Hematopoietic multipotent progenitor cell treated with erythropoietin and hydrocortisone succinate and interleukin-3 and kit ligand, for 4 days (in vitro differentiated cells): ENCODE results near the gene CD74.

Source experiments
- DNase-seq: peaks from one replicate; pipeline ENCODE4 v3.0.0-alpha.2; 2015

CD74 gene

DNA sequence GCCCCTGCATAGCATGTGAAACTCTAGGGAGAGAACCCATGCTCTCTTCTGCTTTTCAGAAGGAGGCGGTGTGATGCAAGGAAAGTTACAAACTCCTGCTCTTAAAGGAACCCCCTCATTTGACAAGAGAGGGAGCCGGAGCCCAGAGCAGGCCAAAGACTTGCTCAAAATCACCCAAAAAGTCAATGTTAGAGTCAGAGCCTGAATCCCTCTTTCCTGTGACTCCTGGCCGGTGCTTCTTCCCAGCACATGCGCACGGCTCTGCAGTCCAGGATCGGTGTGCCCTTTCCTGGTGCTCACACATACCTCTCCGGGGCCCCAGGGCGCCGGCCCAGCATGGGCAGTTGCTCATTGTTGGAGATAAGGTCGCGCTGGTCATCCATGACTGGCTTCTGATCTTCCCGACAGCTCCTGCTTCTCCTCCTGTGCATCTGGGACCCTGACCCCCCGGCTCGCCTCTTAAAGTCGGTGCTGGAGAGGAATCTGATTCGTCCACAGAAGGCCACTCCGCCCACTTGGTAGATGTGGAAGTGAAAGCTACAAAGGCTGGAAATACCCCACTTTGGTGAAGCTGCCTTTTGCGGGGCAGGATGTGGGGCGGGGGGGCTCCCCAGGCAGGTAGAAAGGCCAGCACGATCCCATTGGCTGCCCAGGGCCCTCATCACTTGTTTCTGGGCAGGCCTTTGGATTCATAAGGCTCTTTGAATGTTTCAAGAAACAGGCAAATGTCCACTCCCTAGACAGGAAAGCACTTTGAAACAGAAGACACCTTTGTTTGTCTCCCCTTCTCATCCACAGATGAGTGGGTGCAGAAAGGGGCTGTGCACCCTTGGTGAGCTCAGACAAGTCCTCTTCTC lies at the start of gene CD74:
Gene CD74 (minus strand): TSS at position 592 of the 857 bp plus-strand sequence. CDS start 161 bp downstream, at position 431.
- DNase-seq = peak; percentile 95

DNA sequence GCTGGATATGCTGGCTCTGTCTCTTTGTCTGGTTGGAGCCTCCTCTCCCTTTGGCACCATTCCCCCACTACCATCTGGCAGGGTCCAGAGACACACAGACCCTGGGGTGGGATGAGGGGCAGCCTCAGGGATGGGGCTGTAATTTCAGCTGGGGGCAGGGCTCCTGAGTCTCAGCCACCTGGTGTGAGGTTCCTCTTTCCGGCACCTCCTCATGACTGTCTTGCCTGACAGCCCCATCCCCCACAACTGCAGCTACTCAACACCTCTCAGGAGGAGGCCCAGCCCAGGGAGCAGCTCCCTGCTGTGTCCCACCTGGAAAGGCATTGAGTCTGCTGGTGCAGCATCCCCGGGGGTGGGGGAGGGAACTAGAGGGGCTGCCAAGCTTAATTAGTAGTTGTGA lies 48.5 kb upstream of the CD74 start:
- DNase-seq = peak; percentile 62

DNA sequence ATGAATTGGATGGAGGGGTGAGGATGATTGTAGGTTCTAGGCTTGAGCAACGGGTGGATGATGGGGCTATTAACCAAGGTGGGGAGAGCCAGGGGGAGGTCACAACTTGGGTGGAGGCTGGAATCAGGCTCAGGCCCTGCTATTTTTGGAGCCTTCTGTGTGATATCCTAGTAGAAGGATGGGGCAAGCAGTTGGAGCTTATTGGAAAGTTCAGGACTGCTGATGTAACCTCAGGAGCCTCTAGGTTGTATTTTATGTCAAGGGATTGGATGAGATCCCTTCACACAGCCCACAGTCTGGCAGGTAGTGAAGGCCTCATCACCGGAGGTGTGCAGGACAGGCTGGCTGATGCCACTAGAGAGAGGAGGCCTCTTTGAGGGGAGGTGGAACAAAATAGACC lies 48.1 kb upstream of the CD74 start:
- DNase-seq = no peak

DNA sequence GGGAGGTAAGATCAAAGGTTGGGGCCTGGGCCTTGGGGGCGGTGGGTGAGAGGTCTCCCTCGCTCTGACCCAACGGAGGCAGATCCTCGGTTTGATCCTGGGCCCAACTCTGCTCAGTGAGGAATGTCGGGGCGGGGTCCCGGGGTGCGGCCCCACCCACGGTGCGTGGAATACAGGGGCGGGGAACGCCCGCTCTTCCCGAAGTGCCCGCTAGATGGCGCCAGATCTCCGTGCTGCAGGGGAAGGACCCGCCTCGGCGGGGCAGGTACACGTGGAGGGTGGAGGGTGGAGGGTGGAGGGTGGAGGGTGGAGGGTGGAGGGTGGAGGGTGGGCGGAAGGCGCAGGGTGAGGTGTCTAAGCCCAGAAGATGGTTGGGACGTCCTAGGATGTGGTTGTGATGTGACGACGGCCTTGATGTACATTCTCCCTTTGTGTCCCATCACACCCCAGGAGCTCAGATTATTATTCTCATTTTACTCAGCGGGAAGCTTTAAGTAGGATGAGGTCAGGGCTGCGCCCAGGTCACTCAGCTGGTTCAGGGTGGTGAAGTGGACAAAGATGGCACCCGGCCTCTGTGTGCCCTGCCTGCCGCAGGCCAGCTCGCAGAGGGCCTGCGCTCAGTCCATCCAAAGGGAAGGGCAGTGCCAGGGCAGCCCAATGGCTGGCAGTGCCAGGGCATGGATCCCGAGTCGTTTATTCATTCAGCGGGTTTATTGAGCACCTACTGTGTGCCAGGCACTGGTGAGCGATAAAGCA lies 46.3 kb upstream of the CD74 start:
- DNase-seq = peak; percentile 81

DNA sequence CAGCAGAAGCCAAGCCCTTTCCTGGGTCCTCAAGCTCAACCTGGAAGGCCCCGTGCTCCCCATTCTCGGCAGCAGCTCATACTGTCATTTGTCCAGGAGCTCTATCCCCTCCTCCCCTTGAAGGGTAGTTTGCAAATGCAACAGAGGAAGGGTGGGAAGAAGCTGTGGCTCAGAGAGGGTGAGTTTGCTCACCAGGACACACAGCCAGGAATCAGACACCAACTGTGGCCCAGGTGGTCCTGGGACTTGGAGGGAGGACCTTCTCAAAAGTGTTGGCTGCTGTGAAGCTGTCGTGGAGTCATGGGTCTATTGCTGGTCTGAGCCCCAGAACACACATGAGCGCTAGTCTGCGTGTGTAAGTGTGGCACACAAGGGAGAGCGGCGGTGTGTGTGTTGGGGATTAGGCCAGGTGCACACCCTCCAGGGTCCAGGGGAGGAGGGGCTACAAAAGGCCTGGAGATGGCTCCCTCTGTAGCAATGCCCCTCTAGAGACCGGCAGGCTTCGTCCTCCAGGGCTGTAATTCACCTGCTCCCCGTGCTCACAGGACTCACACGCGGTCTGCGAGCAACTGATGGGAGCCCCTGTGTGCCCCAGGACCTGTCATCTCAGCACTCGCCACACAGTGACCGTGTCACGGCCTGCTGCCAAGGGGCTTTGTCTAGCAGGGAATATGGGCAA lies 45.0 kb upstream of the CD74 start:
- DNase-seq = no peak

DNA sequence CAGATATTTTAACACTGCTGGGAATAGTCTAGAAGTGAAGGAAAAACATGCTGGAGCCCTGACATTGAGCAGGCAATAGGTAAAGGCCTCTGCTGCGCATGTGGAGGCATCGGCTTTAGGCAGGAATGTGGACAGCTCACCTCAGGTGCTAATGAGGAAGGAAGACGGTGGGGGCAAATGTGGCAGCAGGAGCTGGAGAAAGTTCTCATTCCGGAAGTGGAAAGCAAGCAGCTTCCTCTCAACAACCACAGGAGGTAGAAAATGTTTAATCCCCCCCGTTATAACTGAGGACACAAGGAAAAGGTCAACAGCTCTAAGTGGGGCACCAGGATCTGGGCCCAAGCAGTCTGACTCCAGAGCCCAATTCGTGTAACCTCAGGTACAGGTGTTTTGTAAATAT lies 44.4 kb upstream of the CD74 start:
- peak; percentile 60 for DNase-seq

DNA sequence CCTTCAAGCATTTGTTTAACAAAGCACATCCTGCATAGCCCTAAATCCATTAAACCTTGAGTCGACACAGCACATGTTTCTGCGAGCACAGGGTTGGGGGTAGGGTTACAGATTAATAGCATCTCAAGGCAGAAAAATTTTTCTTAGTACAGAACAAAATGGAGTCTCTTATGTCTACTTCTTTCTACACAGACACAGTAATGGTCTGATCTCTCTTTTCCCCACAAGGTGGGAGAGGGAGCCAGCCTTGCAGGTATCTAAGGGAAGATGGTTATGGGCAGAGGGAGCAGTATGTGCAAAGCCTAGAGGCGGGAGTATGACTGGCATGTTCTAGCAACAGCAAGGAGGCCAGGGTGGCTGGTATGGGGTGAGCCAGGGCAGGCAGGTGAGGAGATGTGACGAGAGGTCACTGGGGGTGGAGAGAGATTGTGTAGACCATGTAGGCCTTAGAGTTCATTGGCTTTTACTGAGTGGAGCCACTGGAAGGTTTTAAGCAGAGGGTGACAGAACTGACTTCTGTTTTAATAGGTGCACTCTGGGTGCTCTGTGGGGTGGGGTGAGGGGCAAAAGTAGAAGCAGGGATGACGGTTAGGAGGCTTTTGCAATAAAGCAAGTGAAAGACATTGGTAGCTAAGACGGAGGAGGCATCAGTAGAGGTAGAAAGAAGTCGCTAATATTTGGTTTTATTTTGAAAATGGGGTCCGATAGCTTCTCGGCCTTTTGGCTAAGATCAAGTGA lies 42.0 kb upstream of the CD74 start:
- no peak for DNase-seq

DNA sequence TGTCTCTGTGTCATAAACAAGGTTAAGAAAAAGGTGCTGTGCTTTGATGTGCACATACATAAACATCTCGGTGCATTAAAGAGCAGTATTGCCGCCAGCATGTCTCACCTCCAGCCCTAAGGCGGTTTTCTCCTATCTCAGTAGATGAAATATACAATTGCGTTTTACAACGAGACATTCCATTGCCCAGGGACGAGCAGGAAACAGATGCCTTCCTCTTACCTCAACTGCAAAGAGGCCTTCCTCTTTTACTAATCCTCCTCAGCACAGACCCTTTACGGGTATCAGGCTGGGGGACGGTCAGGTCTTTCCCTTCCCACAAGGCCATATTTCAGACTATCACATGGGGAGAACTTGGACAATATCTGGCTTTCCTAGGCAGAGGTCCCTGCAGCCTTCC lies 41.3 kb upstream of the CD74 start:
- DNase-seq = peak; percentile 72

DNA sequence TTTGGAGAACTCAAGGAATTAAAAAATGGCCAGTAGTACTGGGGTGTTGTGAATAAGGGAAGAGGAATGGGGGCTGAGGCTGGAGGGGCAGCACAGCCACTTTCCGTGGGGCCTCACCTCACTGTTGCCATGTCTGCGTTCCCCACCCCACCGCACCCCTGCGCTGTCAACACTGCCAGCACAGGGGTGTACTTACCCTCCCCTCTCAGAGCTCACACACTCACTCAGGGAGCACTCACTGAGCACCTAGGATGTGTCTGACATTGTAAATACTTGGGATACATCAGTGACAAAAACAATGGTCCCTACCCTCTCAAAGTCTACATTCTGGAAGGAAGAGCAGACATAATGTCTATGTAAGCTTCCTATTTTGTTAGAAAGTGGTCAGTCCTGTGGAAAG lies 40.2 kb upstream of the CD74 start:
- no peak for DNase-seq

DNA sequence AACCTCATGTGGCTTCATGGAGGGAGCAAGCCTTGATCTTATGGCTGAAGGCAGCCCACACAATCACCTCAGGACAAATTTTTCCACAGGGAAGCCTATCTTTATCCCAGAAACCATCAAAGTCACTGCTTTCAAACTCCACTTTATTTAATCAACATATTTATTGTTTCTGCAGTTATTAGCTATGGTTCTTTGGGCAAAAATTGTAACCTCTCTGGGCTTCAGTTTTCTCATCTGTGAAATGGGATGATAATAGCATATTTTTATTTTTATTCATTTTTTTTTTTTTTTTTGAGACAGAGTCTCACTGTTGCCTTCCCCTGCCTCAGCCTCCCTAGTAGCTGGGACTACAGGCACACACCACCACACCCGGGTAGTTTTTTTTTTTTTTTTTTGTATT lies 38.9 kb upstream of the CD74 start:
- no peak for DNase-seq

DNA sequence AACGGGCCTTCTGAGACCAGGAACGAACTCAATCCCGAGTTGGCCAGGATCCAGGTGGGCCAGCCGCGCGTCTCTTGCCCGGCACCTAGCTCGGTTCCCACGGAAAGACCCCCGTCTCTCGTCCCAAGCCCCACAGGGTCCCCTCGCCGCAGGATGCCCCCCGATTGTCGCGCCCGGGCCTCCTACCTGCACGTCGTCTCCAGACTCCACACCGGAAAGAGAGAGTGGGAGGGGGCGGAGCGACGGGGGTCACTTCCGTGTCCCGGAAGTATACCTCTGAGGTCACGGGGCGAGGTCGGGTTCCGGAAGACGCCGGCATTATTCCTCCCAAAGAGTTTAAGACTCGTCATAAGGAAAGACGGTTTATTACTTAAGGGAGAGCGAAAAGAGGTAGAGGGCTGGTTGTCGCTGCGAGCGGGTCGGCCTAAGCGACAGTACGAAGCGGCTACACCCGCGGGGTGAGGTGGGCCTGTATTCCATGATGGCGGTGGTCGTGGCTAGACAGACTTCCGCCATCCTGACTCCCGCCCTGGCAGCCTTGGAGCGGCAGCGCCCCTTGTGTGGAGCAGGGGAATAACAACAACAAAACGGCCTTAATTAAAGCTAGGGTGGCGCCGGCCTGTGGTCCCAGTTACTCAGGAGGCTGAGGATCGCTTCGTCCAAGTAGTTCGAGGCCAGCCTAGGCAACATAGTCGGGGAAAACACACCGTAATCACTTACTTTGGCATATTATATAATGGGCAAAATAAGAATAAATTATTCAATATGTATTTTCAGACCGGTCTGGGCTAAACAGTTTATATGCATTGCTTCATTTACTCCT lies 37.0 kb upstream of the CD74 start, which contains the start of gene RPS14:
Gene RPS14 (minus strand): TSS at position 223 of the 823 bp plus-strand sequence. CDS start 2,006 bp downstream, outside the sequence.
- peak; percentile 98 for DNase-seq

DNA sequence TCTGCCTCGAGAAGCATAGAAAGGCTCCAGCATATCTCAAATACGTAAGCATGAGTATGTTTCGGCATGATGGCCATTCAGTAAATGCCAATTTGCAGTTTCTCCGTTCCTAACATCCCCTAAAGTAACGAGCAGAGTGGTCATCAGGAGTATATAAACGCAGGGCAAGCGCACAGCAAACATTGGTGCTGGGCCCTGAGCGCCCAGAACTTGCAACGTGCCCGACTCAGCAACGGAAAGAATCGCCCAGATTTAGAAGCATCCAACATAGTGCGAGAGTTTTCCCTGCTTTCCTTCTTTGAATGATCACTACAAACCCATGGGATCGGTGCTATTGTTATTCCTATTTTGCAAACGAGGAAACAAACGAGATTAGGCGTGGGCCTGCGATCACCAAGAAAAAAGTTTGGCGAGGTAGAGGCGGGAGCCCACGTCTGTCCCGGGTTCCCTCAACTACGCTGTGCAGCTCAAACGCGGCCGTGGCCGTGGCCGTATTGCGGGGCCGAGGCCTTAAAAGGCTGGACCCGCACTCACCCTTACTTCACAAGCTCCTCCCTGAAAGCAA lies 36.3 kb upstream of the CD74 start:
- no peak for DNase-seq

DNA sequence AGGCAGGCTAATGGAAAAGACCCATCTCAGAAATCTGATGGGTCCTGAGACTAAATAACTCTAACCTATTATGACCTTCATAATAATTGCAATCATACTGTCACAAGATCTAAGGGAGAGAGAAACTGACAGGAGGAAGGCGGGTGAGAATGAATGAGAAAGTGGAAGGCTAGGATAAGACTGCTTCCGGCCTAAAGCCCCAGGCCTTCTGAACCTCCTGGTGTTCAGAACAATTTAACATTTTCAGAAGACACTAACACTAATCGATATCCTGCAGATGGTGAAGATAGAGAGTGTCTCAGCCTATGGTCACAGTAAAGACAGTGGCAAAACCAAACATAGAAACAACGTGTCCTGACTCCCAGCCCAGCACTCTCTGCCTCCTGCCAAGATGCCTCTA lies 35.6 kb upstream of the CD74 start:
- DNase-seq = peak; percentile 48

DNA sequence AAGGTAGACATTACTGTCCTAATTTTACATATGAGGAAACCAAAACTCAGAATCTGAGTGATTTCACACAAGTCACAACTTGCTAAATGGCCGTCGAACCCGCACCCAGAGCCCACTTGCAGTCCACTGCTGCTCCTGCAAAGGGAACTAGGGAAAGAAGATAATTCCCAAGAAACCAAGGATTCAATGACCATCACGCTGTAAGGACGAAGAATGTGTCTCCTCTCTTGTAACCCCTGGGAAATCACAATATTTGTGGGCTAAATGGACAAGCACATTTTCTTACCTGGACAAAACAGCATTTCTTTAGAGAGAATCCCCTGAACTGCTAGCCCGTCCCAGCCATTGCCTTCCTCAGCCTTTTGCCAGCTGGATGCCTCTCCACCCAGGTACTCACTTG lies 34.5 kb upstream of the CD74 start:
- DNase-seq = no peak

DNA sequence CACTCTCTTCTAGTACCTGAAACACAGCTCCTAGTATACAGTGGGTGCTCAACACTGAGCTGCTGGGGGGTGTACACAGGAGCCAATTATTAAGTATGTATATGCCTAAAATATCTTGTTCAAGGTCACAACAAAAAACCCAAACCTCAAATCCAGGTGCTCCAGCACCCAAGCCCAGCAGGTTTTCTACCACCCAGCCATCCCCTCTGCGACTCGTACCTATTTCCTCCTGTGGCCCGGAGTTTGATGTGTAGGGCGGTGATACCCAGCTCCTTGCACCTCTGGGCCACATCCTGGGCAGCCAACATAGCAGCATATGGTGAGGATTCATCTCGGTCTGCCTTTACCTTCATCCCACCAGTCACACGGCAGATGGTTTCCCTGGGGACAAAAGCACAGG lies 33.9 kb upstream of the CD74 start:
- DNase-seq = no peak

DNA sequence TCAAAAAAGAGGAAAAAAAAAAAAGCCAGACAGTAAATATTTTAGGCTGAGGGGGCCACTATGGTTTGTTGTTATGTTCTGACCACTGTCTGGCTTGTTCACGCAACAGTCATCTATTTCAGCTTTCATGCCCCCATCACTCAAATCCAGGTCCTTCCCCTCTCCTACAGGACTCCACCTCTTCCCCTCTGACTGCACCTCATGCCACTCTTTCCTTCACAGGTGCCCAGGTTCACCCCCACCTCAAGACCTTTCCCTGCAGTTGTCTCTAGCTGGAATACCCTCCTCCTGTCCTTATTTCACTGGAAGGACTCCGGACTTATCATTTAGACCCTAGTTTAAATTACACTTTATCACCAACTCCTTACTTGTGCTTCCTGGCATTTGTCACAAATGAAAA lies 33.4 kb upstream of the CD74 start:
- no peak for DNase-seq

DNA sequence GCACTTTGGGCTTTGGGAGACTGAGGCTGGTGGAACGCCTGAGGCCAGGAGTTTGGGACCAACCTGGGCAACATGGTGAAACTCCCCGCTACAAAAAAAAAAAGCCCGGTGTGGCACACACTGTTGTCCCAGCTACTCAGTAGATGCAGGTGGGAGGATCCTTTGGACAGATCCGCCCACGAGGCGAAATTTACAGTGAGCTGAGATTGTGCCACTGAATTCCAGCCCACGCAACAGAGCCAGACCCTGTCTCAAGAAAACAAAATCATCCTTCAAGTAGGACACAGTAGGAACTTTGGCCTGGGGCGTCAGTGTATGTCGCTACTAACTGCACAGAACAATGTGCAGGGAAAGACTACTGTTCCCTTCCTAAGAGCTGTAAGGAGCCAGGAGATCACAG lies 32.1 kb upstream of the CD74 start:
- no peak for DNase-seq

DNA sequence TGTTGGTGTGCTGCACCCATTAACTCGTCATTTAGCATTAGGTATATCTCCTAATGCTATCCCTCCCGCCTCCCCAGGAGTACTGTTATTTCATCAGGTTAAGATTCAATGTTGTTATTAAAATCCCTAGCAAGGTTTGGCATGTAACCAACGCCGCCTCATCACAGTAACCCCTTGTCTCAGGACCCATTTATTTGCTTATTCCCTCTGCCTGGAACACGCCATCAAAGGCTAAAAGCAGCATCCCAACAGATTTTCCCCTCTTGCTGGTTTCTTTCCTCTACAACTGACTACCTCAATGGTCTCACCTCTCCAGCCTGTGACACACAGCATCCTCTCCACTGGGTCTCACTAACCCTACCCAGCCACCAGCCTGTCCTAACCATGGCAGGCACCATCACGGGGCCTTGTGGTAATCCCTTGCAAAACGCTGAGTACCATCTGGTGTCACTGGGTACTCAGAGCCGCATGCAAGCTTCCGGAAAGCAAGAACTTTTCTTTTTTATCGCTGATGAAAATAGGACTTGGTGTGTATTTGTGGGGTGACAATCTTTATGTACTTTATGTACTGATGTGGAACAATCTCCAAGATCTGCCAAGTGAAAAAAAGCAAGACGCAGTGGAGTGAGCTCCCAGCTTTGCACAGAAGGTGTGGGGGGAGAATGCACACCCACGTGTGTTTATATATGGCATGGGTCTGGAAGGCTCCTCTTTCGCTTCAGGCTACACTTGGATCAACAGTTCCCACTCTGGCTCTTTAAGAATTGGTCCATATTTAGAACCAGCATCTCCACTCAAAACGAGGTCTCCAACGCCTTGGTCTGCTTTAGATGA lies 30.7 kb upstream of the CD74 start:
- no peak for DNase-seq

DNA sequence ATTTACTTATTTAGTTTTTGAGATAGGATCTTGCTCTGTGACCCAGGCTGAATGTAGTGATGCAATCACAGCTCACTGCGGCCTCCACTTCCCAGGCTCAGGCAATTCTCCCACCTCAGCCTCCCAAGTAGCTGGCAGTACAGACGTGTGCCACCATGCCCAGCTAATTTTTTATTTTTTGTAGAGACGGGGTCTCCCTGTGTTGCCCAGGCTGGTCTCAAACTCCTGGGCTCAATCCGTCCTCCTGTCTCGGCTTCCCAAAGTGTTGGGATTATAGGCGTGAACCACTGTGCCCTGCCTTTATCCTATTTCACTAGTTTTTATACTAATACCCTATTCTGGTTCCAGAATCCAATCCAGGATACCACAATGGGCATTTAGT lies 30.0 kb upstream of the CD74 start:
- DNase-seq = no peak

DNA sequence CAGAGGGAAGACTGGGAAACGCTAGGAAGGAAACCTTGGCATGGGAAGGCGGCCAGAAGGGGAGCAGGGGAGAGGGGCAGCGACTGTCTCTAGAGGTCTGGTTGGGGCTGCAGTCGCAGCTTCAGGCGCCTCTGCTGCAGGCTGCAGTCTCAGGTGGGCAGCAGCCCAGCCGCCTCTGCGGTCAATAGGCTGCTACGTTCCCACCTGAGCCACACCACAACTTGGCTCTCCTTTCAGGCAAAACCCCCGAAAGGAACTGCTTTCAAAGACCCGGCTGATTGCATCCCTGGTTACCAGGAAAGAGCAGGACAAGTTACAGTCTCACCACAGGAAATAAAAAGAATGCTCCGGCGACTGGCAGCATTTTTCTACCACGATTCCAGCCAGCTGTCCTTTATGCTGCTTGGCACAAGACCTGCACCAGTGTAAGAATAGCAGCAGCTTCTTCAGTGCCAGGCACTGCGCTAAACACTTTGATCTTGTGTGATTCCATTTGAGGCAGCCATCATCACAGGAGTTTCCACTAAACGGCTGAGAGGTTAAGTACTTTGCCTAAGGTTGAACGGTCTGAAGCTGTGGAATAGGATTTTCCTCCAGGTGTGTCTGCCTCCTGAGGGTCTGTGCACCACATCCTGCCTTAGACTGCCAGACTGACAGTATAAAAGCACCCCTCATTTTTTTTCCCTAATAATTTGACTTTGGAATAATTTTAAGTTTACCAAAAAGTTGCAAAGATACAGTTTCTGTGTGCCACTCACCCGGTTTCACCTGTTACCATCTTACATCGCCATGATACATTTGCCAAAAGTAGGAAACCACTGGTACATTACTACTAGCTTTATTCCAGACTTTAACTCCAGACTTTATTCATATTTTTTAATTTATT lies 29.3 kb upstream of the CD74 start:
- DNase-seq = peak; percentile 43
